HG02623 (cell line): ENCODE measurements around the gene ACAP1.
"Not testable (repeated sequence)": the region's sequence is repeated elsewhere in the genome, so short reads cannot be mapped to it uniquely, and the experiment has no call there.

Experiments
- ATAC-seq: cut with Tn5 transposase; IDR thresholded peaks from one replicate; pipeline ENCODE4 v1.9.1; 2021; ENCODE audit warnings: moderate library complexity; ENCODE audit not compliant: unreplicated experiment

The ACAP1 gene

DNA sequence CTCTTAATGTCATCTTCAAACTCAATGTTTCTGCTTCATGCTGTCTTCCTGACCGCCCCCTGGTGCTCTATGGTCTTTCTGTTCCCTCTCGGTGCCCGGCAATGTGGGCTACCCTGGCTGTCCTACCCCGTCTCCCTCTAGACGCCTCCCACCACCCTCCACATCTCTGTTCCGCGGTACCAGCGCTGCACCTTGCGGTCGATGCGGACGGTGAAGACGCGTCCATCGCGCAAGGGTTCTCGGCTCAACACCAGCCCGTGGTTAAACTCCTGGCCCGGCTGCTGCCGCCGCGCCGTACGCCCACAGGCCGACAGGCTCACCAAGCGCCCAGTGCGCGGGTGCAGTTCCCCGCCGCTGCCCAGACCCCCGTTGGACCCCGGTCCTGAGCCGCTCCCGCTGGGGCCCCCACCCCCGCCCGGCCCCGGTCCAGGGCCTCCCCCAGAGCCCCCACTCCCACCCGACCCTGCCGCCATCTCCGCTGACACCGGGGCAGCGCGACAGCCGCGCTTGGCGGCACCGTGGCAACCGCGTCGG is 7.4 kb upstream of the ACAP1 start, which contains the start of gene NEURL4:
Gene NEURL4 (minus strand): TSS at position 496 of the 534 bp plus-strand sequence. CDS start 23 bp downstream, at position 473.
- ATAC-seq, result no peak

DNA sequence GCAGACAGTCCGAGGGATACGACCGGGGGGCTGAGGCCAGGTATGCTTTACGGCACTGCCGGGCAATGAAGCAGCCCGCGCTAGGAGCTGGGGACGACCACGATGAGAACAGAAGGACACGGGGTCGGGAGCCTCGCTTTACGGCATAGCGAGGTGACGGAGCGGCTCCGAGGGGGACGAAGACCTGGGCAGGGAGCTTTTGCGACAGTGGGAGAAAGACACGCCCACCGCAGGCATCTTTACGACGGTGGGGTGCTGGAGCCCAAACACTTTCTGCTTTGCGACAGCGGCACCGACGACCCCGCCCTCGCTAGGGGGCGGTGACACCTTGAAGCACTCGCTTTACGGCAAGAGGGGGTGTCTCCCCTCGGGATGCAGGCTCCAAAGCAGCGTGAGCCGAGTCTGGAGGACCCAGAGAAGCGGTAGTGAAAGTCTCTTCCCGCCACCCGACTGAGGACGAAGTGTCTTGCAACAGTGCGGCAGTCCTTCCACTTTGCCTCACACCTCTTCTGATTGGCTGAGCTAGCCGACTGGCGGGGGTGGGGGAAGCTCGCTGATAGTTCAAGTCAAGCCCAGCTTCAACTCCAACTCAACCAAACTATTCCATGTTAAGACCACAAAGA is 6.8 kb upstream of the ACAP1 start:
- peak; percentile 57 for ATAC-seq

DNA sequence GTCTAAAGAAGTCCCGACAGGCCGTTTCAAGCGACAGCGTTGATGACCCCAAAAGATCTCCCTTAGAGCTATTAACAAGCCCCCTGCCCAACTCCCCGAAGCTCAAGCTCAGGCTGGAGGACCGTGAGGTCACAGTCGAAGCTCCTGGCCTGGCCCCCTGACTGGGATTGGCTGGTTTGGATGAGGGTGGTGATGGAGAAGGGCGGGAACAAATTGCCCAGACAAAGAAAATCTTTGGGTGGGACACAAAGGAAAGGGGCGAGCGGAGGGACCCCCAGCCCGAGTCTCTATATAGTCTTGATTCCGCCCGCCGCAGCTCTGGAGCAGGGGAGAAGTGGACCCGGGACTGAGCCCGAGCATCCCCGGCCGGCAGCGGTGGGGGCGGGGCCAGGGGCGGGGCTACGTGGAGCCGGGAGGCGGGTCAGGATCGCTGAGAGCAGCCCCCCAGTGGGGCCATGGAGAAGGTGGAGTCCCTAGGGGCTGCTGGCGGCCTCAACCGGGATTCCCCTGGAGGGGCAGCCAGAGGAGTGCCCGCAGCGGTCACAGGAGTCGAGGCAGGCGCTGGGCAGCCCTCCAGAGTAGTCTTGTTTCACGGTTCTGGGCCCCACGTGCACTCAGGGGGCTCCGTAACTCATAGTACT is 6.2 kb upstream of the ACAP1 start:
- peak; percentile 30 for ATAC-seq

DNA sequence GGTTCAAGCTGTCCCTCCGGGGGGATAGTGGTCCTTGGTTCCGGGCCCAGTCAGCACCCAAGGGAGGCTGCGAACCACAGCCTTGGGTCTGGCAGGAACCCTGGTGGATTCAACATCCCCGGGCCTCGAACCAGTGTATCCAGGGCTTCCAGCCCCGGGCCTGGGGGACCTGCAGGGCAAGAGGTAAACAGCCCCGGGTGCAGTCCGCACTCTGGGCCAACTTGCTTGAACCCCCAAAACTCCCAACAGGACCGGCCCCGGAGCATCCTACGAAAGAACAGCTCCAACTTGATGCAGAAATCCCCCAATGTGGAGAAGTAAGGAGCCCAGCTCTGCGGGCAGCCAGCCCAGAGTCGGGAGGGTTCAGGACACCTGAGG is 5.7 kb upstream of the ACAP1 start:
- ATAC-seq, result no peak

DNA sequence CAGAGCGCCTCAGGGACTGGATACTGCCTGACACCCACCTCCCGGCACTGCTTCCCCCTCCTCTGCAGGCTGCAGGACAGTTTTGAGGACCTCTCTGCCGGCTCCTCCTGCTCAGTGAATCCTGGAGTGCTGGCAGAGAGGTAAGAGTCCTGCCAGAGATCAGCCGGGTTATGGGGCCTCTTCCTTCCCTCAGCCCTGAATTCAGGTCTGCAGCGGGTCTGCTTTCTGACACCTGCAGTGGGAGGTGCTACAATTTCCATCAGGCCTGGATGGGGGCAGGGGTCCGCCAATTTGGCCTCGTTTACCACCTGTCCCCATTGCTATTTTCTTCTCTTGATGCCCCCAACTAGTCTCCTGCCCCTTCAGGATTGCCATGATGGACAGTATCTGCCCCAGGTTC is 4.2 kb upstream of the ACAP1 start:
- ATAC-seq, result no peak

DNA sequence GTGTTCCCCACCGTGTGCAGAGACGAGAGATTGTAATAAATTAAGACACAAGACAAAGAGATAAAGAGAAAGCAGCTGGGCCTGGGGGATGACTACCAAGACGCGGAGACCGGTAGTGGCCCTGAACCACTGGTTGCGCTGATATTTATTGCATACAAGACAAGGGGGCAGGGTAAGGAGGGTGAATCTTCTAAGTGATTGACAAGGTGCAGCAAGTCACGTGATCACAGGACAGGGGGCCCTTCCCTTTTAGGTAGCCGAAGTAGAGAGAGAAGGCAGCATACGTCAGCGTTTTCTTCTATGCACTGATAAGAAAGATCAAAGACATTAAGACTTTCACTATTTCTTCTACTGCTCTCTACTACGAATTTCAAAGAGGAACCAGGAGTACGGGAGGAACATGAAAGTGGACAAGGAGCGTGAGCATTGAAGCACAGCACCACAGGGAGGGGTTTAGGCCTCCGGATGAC is 3.7 kb upstream of the ACAP1 start:
- ATAC-seq, result not testable (repeated sequence)

DNA sequence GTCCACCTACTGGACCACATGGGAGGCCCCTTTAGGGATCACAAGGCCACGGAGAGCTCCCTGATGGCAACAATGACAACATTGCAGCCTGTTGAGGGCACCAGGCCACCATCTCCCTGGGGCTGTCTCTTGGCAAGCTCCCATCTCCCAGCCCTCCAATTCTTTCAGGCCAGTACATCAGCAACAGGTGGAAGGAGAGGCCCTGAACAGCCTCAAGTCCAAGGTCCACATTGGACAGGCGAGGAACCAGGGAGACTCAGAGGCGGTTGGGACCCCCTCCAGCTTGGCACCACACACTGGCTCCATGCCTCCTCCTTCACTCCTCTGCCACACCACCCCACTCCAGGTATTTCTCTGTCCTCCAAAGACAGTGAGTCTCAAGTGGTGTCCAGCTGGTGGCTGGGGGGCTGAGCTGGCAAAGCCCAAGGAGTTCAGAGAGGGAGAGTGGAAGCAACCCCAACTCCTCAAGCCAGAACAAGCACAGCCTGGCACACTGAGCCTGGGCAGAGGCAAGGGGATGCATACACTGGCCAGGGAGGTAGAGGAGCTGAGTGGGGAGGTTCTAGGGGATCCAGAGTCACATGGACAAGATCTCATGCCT is 1.3 kb upstream of the ACAP1 start:
- ATAC-seq, result no peak

DNA sequence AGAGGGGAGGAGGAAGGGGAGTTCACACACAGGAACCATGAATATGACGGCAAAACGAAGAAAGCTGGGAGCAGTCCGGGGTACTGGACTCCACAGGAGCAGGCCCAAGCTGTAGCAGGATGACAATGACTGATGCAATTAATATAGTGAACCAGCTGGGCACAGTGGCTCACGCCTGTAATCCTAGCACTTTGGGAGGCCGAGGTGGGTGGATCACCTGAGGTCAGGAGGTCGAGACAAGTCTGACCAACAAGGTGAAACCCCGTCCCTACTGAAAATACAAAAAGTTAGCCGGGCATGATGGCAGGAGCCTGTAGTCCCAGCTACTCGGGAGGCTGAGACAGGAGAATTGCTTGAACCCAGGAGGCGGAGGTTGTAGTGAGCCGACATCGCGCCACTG is 564 bp upstream of the ACAP1 start:
- ATAC-seq, result not testable (repeated sequence)

DNA sequence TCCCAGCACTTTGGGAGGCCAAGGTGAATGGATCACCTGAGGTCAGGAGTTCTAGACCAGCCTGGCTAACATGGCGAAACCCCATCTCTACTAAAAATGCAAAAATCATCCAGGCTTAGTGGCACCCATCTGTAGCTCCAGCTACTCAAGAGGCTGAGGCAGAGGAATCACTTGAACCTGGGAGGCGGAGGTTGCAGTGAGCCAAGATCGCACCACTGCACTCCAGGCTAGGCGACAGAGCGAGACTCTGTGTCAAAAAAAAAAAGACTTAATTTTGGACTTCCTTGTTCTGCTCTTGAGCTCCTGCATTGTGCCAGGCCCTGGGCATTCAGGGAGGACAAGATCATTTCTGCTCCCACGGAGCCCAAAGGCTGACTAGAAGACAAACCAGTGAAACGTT is 1.3 kb downstream of the ACAP1 start:
- ATAC-seq, result not testable (repeated sequence)

DNA sequence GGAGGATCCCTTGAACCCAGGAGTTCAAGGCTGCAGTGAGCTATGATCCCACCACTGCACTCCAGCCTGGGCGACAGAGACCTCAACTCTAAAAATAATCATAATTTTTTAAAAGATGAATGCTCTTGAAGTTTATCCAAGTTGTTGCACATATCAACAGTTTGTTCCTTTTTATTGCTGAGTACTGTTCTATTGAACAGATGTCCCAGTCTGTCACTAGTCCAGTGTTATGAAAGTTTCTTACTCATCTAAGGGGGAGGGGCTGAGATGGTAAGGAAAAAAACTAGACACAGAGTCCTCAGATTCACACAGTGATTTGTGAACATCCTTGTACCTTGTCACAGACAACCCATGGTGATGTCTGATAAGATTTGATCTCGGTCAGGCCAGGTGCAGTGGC is 3.9 kb downstream of the ACAP1 start:
- ATAC-seq, result no peak

DNA sequence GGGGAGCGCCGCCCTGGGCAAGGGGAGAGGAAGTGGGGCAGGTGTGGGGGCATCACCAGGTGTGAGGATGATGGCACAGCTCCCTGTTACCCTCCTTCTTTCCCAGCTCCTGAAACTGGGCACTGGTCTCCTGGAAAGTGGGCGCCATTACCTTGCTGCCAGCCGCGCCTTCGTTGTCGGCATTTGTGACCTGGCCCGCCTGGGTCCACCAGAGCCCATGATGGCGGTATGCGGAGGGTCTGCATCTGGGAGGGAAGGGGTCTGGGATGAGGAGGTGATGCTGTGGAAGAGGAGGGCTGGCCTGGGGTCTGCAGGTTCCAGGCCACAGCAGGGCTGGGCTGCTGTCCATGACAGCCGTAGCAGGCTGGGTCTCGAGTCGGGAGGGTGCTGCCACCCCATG is 5.5 kb downstream of the ACAP1 start:
- ATAC-seq, result no peak

DNA sequence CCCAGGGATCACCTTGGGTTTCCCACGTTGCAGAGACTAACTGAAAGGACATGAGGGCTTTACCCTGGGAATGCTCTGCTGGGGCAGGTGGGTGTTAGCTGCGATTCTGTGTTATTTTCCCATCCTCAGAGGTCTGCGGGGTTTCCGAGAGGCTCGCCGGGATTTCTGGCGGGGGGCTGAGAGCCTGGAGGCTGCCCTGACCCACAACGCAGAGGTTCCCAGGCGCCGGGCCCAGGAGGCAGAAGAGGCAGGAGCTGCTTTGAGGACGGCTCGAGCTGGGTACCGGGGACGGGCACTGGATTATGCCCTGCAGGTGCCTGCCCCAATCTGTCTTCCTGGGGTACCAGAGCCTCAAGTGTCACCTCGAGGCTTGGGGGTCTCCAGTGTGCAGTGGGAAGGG is 6.9 kb downstream of the ACAP1 start:
- no peak for ATAC-seq

DNA sequence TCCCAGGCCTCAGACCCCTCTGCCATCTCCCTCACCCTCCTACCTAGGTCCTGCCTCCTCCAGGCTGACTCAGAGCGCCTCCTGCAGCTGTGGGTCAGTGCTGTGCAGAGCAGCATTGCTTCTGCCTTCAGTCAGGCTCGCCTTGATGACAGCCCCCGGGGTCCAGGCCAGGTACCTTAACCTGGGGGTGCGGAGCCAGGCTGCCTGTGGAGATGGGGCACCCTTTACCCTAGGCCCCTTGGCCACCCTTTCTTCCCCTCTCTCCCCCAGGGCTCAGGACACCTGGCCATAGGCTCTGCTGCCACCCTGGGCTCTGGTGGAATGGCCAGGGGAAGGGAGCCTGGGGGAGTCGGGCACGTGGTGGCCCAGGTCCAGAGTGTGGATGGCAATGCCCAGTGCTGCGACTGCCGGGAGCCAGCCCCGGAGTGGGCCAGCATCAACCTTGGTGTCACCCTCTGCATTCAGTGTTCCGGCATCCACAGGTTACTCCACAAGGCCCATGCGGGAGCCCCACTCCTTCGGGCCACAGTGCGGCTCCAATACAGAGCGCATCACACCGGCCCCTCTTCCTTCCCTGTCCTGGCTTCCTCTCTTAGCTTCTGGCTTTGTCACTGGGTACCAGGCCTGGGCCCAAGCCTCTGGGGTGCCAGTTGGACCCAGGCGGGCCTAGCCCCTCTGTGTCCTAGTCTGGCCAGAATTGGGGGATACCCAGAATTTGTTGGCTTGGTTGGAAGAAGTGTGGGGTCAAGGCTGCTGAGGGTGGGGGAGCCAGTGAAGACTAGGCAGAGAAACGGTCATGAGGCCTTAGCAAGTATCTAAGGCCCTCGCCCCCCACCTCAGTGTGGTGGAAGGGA is 10.7 kb downstream of the ACAP1 start:
- no peak for ATAC-seq

DNA sequence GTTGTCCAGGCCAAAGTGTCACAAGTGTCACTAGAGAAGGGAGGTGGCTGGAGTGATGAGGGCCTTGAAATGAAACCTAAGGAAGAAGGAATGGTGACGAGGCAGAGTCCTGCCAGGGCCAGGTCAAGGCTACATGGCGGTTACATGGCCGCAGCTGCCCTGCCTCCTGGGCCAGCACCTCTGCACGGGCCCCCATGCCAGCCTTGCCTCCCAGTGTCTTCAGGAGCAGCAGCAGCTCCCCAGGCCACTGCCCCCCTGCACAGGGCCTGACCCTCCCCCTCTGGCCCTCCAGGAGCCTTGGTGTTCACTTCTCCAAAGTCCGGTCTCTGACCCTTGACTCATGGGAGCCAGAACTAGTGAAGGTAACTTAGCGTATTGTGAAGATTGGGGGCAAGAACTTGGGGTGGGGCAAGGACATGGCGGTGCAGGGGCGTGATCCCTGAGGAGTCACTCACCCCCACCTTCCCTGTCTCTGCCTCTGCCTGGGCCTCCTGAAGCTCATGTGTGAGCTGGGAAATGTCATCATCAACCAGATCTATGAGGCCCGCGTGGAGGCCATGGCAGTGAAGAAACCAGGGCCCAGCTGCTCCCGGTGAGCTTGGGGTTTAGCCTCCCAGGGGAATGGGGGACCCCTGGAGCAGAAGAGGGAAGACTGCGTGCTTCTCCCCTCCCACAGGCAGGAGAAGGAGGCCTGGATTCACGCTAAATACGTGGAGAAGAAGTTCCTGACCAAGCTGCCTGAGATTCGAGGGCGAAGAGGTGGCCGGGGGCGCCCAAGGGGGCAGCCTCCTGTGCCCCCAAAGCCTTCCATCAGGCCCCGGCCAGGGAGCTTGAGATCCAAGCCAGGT is 11.5 kb downstream of the ACAP1 start:
- ATAC-seq, result no peak

DNA sequence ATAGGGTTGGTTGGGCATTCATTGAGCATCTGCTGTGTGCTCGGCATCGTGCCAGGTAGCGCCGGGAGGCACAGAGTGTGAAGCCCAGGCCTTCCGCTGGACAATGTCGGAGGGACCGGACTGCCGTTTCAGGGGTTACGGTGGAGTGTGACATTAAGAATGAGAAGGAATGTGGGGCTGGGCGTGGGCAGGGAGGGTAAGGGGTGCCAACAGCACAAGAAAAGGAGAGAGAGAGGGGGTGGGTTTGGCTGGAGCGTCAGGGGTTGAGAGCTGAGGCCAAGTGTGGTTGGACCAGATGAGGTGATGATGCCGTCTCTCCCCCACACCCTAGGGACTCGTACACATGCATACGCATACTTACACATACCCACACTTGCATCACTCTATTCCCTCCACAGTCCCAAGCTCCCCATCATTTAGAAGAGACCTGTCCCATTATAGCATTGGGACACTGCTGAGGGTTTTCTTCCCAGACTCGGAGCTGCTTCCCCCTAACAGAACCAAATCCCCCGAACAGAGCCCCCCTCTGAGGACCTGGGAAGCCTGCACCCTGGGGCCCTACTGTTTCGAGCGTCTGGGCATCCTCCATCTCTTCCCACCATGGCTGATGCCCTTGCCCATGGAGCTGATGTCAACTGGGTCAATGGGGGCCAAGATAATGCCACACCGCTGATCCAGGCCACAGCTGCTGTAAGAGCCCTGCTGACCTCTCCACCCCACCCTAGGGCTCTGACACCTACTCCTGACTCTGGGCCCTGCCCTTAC is 12.3 kb downstream of the ACAP1 start:
- no peak for ATAC-seq

DNA sequence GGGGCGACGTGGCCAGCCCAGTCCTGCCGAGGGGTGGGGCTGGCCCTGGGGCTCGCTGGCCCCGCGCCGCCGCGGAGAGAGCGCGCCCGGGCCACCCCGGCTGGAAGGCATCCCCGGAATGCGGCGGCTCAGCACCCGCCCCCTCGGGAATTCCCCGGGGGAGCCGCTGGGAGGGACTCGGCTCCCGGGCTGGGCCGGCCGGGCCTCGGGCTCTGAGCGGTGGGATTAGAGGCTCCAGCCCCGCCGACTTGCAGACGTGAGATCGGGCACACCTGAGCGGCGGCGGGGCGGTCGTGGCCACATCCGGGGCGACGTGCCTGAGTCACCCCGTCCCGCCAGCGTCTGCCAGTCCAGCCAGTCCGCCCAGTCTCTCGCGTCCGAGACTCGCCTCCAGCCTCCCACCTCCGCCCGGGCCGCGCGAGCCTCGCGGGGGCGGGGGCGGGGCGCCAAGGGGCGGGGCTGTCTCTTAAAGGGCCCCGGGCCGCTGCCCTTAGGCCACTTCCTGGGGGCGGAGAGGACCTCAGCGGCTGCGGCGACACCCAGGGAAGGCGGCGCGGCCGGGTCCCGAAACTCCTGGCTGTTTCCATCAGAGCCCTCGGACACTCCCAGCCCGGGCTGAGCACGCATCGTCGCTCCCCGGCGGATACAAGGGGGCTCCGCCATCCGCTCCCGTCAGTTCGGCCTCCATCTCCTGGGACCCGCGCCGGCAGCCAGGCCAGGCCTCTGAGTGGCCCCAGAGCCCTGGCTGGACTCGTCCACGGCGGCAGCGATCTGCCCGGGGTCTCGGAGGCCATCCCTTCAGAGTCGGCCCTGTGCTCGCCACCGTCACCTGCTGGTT is 15.6 kb downstream of the ACAP1 start, which contains the start of gene KCTD11:
Gene KCTD11 (plus strand): TSS at position 498 of the 838 bp plus-strand sequence.
- peak; percentile 56 for ATAC-seq

DNA sequence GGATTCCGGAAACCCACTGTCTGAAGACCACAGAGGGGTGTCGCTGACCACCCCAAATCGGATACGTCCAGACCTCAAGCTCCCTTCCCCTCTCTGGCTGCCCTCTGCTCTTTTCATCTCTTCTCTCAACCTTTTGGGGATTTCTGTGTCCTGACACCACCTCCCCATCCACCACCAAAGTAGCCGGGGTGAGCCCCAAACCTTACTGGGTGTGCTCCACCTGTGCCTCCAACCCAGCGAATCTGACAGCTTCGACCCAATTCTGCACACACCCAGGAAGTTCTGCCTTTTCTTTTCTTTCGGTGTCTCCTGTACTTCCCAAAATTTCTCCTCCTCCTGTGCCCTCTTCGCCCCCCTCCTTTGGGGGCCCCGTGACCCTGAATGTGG is 16.2 kb downstream of the ACAP1 start:
- ATAC-seq, result no peak

DNA sequence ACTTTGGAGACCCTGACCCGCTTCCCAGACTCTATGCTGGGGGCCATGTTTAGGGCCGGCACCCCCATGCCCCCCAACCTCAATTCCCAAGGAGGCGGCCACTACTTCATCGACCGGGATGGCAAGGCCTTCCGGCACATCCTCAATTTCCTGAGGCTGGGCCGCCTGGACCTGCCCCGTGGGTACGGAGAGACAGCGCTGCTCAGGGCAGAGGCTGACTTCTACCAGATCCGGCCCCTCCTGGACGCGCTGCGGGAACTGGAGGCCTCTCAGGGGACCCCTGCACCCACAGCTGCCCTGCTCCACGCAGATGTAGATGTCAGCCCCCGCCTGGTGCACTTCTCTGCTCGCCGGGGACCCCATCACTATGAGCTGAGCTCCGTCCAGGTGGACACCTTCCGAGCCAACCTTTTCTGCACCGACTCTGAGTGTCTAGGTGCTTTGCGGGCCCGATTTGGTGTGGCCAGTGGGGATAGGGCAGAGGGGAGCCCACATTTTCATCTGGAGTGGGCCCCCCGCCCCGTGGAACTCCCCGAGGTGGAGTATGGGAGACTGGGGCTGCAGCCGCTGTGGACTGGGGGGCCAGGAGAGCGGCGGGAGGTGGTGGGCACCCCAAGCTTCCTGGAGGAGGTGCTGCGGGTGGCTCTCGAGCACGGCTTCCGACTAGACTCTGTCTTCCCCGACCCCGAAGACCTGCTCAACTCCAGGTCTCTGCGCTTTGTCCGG is 16.7 kb downstream of the ACAP1 start:
- ATAC-seq, result no peak
